ENCODE data around the gene CNIH2.
"Not testable (repeated sequence)": the region's sequence is repeated elsewhere in the genome, so short reads cannot be mapped to it uniquely, and the experiment has no call there.

DNA sequence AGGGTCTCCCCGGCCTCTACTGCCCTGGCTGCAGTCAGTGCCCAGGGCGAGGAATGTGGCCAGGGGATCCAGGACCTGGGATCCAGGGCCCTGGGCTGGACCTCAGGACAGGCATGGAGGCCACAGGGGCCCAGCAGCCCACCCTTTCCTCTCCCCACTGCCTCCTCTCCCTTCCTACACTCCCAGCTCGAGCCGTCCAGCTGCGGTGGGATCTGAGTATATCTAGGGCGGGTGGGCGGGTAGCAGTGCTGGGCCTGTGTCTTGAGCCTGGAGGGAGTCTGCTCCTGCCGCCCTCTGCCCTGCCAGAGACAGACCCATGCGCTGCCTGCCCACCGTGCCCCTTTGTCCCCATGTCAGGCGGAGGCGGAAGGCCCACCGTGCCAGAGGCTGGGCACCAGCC lies 1.4 kb upstream of the CNIH2 start:
- TF ChIP-seq EZH2 (IDR thresholded peaks at IDR 0.05; ENCODE audit: borderline replicate concordance, low read length) = not testable (repeated sequence)
- TF ChIP-seq, protein P1, sequence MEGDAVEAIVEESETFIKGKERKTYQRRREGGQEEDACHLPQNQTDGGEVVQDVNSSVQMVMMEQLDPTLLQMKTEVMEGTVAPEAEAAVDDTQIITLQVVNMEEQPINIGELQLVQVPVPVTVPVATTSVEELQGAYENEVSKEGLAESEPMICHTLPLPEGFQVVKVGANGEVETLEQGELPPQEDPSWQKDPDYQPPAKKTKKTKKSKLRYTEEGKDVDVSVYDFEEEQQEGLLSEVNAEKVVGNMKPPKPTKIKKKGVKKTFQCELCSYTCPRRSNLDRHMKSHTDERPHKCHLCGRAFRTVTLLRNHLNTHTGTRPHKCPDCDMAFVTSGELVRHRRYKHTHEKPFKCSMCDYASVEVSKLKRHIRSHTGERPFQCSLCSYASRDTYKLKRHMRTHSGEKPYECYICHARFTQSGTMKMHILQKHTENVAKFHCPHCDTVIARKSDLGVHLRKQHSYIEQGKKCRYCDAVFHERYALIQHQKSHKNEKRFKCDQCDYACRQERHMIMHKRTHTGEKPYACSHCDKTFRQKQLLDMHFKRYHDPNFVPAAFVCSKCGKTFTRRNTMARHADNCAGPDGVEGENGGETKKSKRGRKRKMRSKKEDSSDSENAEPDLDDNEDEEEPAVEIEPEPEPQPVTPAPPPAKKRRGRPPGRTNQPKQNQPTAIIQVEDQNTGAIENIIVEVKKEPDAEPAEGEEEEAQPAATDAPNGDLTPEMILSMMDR (conservative IDR thresholded peaks at IDR 0.05 in 1 of 2, IDR thresholded peaks at IDR 0.05 in 1 of 2; ENCODE audit: extremely low read depth in 1 of 2, insufficient read depth in 1 of 2, low read depth in 1 of 2, low read length in 2 of 2) = not testable (repeated sequence)
